Measurements from ENCODE around the gene B4GALNT4. TPM values are rescaled to one million over a fixed set of nuclear protein-coding genes. Genes with fewer than 3 reads are reported as not detected.

The B4GALNT4 gene
- polyA plus RNA-seq, 2 of the 4 experiments (the other 2 are of a cell fraction): 5.3 to 27.5 TPM

GRCh38 chr11:382081-382629 is 12.9 kb downstream of the B4GALNT4 start (continued):
- TF ChIP-seq EHMT2 (IDR thresholded peaks at IDR 0.05; ENCODE audit: low read depth) (no peak), NR3C1 (IDR thresholded peaks at IDR 0.05) (no peak), EP300 (IDR thresholded peaks at IDR 0.05) (no peak), RARB (CRISPR knock-in tag; IDR thresholded peaks at IDR 0.05) (no peak)

GRCh38 chr11:383431-383830 is 14.1 kb downstream of the B4GALNT4 start:
- Histone ChIP-seq H3K4me2 (no peak overlapping the region), H3K4me1 (no peaks in the 10 kb centered on the region), H3K27ac (no peak overlapping the region), H3K9me3 (no peaks in the 10 kb centered on the region), H3K4me3 (no peak overlapping the region)
- 89% methylated on average over 11 of the region's 14 CpGs for WGBS (ENCODE audit: missing lambda C conversion rate)
- POLR2A ChIA-PET: no interaction called here
- no peak for DNase-seq (ENCODE audit: low read depth in 1 of 2, low spot score in 1 of 2)
- TF ChIP-seq, protein P1, sequence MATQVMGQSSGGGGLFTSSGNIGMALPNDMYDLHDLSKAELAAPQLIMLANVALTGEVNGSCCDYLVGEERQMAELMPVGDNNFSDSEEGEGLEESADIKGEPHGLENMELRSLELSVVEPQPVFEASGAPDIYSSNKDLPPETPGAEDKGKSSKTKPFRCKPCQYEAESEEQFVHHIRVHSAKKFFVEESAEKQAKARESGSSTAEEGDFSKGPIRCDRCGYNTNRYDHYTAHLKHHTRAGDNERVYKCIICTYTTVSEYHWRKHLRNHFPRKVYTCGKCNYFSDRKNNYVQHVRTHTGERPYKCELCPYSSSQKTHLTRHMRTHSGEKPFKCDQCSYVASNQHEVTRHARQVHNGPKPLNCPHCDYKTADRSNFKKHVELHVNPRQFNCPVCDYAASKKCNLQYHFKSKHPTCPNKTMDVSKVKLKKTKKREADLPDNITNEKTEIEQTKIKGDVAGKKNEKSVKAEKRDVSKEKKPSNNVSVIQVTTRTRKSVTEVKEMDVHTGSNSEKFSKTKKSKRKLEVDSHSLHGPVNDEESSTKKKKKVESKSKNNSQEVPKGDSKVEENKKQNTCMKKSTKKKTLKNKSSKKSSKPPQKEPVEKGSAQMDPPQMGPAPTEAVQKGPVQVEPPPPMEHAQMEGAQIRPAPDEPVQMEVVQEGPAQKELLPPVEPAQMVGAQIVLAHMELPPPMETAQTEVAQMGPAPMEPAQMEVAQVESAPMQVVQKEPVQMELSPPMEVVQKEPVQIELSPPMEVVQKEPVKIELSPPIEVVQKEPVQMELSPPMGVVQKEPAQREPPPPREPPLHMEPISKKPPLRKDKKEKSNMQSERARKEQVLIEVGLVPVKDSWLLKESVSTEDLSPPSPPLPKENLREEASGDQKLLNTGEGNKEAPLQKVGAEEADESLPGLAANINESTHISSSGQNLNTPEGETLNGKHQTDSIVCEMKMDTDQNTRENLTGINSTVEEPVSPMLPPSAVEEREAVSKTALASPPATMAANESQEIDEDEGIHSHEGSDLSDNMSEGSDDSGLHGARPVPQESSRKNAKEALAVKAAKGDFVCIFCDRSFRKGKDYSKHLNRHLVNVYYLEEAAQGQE (IDR thresholded peaks at IDR 0.05): no peak
- no peak for TF ChIP-seq ZNF302 (CRISPR knock-in tag; IDR thresholded peaks at IDR 0.05)
- no peak for TF ChIP-seq MYC (IDR thresholded peaks at IDR 0.05; ENCODE audit: borderline replicate concordance, low read length)
- TF ChIP-seq NPAS2 (CRISPR knock-in tag; IDR thresholded peaks at IDR 0.05; ENCODE audit: borderline replicate concordance): no peak
- TF ChIP-seq JUNB (IDR thresholded peaks at IDR 0.05): no peak
- TF ChIP-seq, protein P2, sequence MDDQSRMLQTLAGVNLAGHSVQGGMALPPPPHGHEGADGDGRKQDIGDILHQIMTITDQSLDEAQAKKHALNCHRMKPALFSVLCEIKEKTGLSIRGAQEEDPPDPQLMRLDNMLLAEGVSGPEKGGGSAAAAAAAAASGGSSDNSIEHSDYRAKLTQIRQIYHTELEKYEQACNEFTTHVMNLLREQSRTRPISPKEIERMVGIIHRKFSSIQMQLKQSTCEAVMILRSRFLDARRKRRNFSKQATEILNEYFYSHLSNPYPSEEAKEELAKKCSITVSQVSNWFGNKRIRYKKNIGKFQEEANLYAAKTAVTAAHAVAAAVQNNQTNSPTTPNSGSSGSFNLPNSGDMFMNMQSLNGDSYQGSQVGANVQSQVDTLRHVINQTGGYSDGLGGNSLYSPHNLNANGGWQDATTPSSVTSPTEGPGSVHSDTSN (IDR thresholded peaks at IDR 0.05): no peak
- no peak for TF ChIP-seq RNF2 (IDR thresholded peaks at IDR 0.05; ENCODE audit: borderline replicate concordance, low read depth)
- no peak for TF ChIP-seq MAFK (IDR thresholded peaks at IDR 0.05; ENCODE audit: partially characterized antibody)
- no peak for TF ChIP-seq CEBPB (IDR thresholded peaks at IDR 0.05)
- TF ChIP-seq ESRRA (IDR thresholded peaks at IDR 0.05; ENCODE audit: borderline replicate concordance, low read length): no peak
- no peak for TF ChIP-seq GATA3 (IDR thresholded peaks at IDR 0.05; ENCODE audit: borderline replicate concordance)
- no peak for TF ChIP-seq EP300 (IDR thresholded peaks at IDR 0.05)
- TF ChIP-seq HOXB13 (CRISPR knock-in tag; IDR thresholded peaks at IDR 0.05; ENCODE audit: low read depth): no peak
- TF ChIP-seq EHF (CRISPR knock-in tag; IDR thresholded peaks at IDR 0.05): no peak
- TF ChIP-seq, protein P3, sequence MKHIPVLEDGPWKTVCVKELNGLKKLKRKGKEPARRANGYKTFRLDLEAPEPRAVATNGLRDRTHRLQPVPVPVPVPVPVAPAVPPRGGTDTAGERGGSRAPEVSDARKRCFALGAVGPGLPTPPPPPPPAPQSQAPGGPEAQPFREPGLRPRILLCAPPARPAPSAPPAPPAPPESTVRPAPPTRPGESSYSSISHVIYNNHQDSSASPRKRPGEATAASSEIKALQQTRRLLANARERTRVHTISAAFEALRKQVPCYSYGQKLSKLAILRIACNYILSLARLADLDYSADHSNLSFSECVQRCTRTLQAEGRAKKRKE (CRISPR knock-in tag; IDR thresholded peaks at IDR 0.05; ENCODE audit: low read depth): no peak
- TF ChIP-seq, protein P4, sequence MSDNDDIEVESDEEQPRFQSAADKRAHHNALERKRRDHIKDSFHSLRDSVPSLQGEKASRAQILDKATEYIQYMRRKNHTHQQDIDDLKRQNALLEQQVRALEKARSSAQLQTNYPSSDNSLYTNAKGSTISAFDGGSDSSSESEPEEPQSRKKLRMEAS (IDR thresholded peaks at IDR 0.05): no peak
- TF ChIP-seq RFX5 (IDR thresholded peaks at IDR 0.05): no peak
- TF ChIP-seq KDM5A (IDR thresholded peaks at IDR 0.05): no peak
- no peak for TF ChIP-seq E2F6 (IDR thresholded peaks at IDR 0.05; ENCODE audit: borderline replicate concordance, low read depth)
- no peak for FAIRE-seq
- no peak; a peak in 1 of 6 replicates for ATAC-seq
- CTCF ChIA-PET: interaction anchor here (0.9 to 1.7 kb wide), 3 partner anchors 20 to 108 kb away, joined by 3 to 4 read pairs (median 4); no protein-coding TSS in a partner anchor
